ENCODE results near the gene AUNIP. TPM values are rescaled to one million over a fixed set of nuclear protein-coding genes. Genes with fewer than 3 reads are reported as not detected.

Gene AUNIP
- total RNA-seq, 1 experiment from 2014 or later: 12.1 TPM

GRCh38 chr1:25858494-25858893 lies 763 bp downstream of the AUNIP start:
- BruUV-seq (replicated peaks): TSS peak; percentile 60
- DNase-seq (ENCODE audit: low read depth, low spot score): no peak
- Histone ChIP-seq H3K4me3 (replicated peaks in 1 of 2; ENCODE audit: low read depth in 1 of 2, low read length in 2 of 2) (peak overlapping the region; percentile 97 to 99), H3K4me2 (ENCODE audit: low read length) (peak overlapping the region; percentile 98), H4K20me1 (ENCODE audit: insufficient read depth) (0 out of 2 replicates have a peak, but pooled peaks cover 3% of the 10 kb centered on the region), H3K27me3 (ENCODE audit: insufficient read depth, low read length) (no peaks in the 10 kb centered on the region), H3K4me1 (ENCODE audit: control insufficient read depth in 1 of 2, insufficient read depth in 2 of 2, low read length in 2 of 2) (peaks cover 30 to 51% of the 10 kb centered on the region in 2 experiments), H3K9me3 (ENCODE audit: control insufficient read depth in 1 of 2, insufficient read depth in 1 of 2, low read depth in 1 of 2, low read length in 2 of 2) (no peaks in the 10 kb centered on the region), H3K27ac (ENCODE audit: low read depth, low read length) (peak overlapping the region; percentile 81), H3K36me3 (ENCODE audit: control insufficient read depth in 1 of 2, insufficient read depth in 2 of 2, low read length in 2 of 2) (0 out of 4 replicates have a peak, but pooled peaks cover 0 to 6% of the 10 kb centered on the region in 2 experiments), H3K9ac (ENCODE audit: low read length) (peak overlapping the region; percentile 99), H3K79me2 (ENCODE audit: insufficient read depth, low read length) (peaks cover 56% of the 10 kb centered on the region), H2AFZ (ENCODE audit: low read depth, low read length, poor library complexity, severe bottlenecking) (no peak overlapping the region), H3K9me2 (ENCODE audit: insufficient read depth) (no peaks in the 10 kb centered on the region)
- POLR2A ChIA-PET: no interaction called here
- peak; percentile 6 for ATAC-seq
- intact Hi-C loops (cut with micrococcal nuclease): loop anchor here (2.0 kb wide), 1 partner anchor 34 kb away; no protein-coding TSS in a partner anchor
- TF ChIP-seq CTCF (IDR thresholded peaks at IDR 0.05 in 2 of 3, conservative IDR thresholded peaks at IDR 0.05 in 1 of 3; ENCODE audit: borderline replicate concordance in 1 of 3, insufficient read depth in 1 of 3, low read depth in 2 of 3, low read length in 2 of 3): 0 out of 6 replicates have a peak, but pooled peaks of 1 of the 3 experiments have one; percentile 4
- no peak for TF ChIP-seq ELF1 (IDR thresholded peaks at IDR 0.05; ENCODE audit: borderline replicate concordance, low read depth)
- CTCF ChIA-PET: no interaction called here
- RAD21 ChIA-PET (ENCODE audit: low non-redundant PET in 1 of 2, low total read pairs in 2 of 2, uncharacterized antibody in 2 of 2, unreplicated experiment in 2 of 2): no interaction called here

GRCh38 chr1:25856856-25857255 lies 2.4 kb downstream of the AUNIP start:
- Histone ChIP-seq H3K9ac (ENCODE audit: low read length) (no peak overlapping the region), H2AFZ (ENCODE audit: low read depth, low read length, poor library complexity, severe bottlenecking) (no peak overlapping the region), H3K79me2 (ENCODE audit: insufficient read depth, low read length) (peaks cover 72% of the 10 kb centered on the region), H3K27me3 (ENCODE audit: insufficient read depth, low read length) (no peaks in the 10 kb centered on the region), H4K20me1 (ENCODE audit: insufficient read depth) (no peaks in the 10 kb centered on the region), H3K9me3 (ENCODE audit: control insufficient read depth in 1 of 2, insufficient read depth in 1 of 2, low read depth in 1 of 2, low read length in 2 of 2) (no peaks in the 10 kb centered on the region), H3K4me1 (ENCODE audit: control insufficient read depth in 1 of 2, insufficient read depth in 2 of 2, low read length in 2 of 2) (peaks cover 19 to 39% of the 10 kb centered on the region in 2 experiments), H3K27ac (ENCODE audit: low read depth, low read length) (no peak overlapping the region), H3K36me3 (ENCODE audit: control insufficient read depth in 1 of 2, insufficient read depth in 2 of 2, low read length in 2 of 2) (no peaks in the 10 kb centered on the region), H3K4me3 (replicated peaks in 1 of 2; ENCODE audit: low read depth in 1 of 2, low read length in 2 of 2) (no peak overlapping the region), H3K9me2 (ENCODE audit: insufficient read depth) (no peaks in the 10 kb centered on the region), H3K4me2 (ENCODE audit: low read length) (no peak overlapping the region)
- ChIA-PET RAD21 (ENCODE audit: low non-redundant PET in 1 of 2, low total read pairs in 2 of 2, uncharacterized antibody in 2 of 2, unreplicated experiment in 2 of 2) (no interaction called here), POLR2A (interaction anchor here (0.7 to 1.1 kb wide), 2 partner anchors 10 to 37 kb away, joined by 3 read pairs; no protein-coding TSS in a partner anchor), CTCF (interaction anchor here (1.3 kb wide), 1 partner anchor 20 kb away, joined by 4 read pairs; no protein-coding TSS in a partner anchor)
- ATAC-seq (no peak), DNase-seq (ENCODE audit: low read depth, low spot score) (no peak)
- intact Hi-C loops (cut with micrococcal nuclease): no loop called here
- no peak for TF ChIP-seq EZH2 (IDR thresholded peaks at IDR 0.05)
- no peak for TF ChIP-seq JUND (IDR thresholded peaks at IDR 0.05)
- TF ChIP-seq SRF (IDR thresholded peaks at IDR 0.05; ENCODE audit: low read depth): no peak
- TF ChIP-seq YY1 (IDR thresholded peaks at IDR 0.05; ENCODE audit: extremely low read depth, insufficient replicate concordance, low read depth, low read length): no peak
- no peak for TF ChIP-seq CBX3 (IDR thresholded peaks at IDR 0.05; ENCODE audit: low read depth)
- TSS peak; percentile 21 for BruUV-seq (replicated peaks)

Data from HCT116 (cell line).